Transverse colon (tissue), 4 donors: ENCODE measurements around the gene MEIKIN. TPM values are rescaled to one million over a fixed set of nuclear protein-coding genes. Genes with fewer than 3 reads are reported as not detected.

Experiments used
- DNase-seq: peaks from one replicate; pipeline ENCODE4 v3.0.0-alpha.2; 2019
- H3K27ac ChIP-seq, 4 donors: fragments of 200-600 bp; sonication (generic); 2 replicates each; pipeline ENCODE4 v1.5.1; 2016 to 2018; ENCODE audit warnings: inconsistent platforms in 4 of 4
- H3K27me3 ChIP-seq: fragments of 200-600 bp; sonication (generic); 2 replicates; pipeline ENCODE4 v1.5.1; 2017; ENCODE audit warnings: inconsistent platforms
- H3K36me3 ChIP-seq, 4 donors: fragments of 200-600 bp; sonication (generic); 2 replicates each; pipeline ENCODE4 v1.5.1; 2017 to 2019; ENCODE audit warnings: inconsistent platforms in 4 of 4
- H3K4me1 ChIP-seq, 4 donors: fragments of 200-600 bp; sonication (generic); 2 replicates each; pipeline ENCODE4 v1.5.1; 2017 to 2020; ENCODE audit warnings: inconsistent platforms in 4 of 4
- H3K4me3 ChIP-seq, 4 donors: fragments of 200-600 bp; sonication (generic); 1 replicate in 1 of 4; 2 replicates in 3 of 4; pipeline versions ENCODE4 v1.5.1 to v1.6.1; 2017 to 2019; ENCODE audit warnings: inconsistent platforms in 4 of 4
- H3K9me3 ChIP-seq, 2 donors: fragments of 200-600 bp; sonication (generic); 2 replicates each; pipeline ENCODE4 v1.5.1; 2017 to 2019; ENCODE audit warnings: inconsistent platforms in 2 of 2
- EP300 ChIP-seq: sonication (generic); formaldehyde crosslinking; IDR thresholded peaks from one replicate; pipeline ENCODE4 v1.6.1; 2017; ENCODE audit warnings: antibody characterized with exemption, low read depth
- POLR2A ChIP-seq: fragments of 450-650 bp; IDR thresholded peaks from one replicate; pipeline ENCODE4 v1.6.1; 2016; ENCODE audit warnings: antibody characterized with exemption, mild to moderate bottlenecking, moderate library complexity
- POLR2AphosphoS5 ChIP-seq, 3 donors: sonication (generic); formaldehyde crosslinking; IDR thresholded peaks; one replicate each; pipeline ENCODE4 v1.6.1; 2016; ENCODE audit warnings: antibody characterized with exemption in 3 of 3
- WGBS, 2 donors: methylation state at CpG; one replicate each; pipeline ENCODE4 v1.1.5; 2018; ENCODE audit warnings: low coverage in 1 of 2; 5-methylcytosine and 5-hydroxymethylcytosine counted together
- in situ Hi-C, 4 donors: fragments of 200-750 bp; cut with MboI; loops; one replicate each; pipeline versions ENCODE4 v1.15.0 to v1.15.1; 2017; ENCODE audit warnings: low sequenced_read_pairs in 3 of 4, low pct_ligation_motif_present in 1 of 4, low pct_unique_long_range_greater_than_20kb in 1 of 4
- intact Hi-C: fragments of 100-400 bp; cut with DNase I; formaldehyde crosslinking; loops from one replicate; pipeline ENCODE4 v1.15.1; 2023; ENCODE audit warnings: low total_unique reads
- total RNA-seq, 4 donors: library from RNA; depleted of rRNA; stranded (reverse); fragments of >200 nt; gene quantifications; one replicate each; pipeline ENCODE4 v1.1.0, GENCODE V29; 2016
- TF ChIP-seq, protein P1 (sequence below), 5 experiments: fragments of 200-600 bp in 3 of 5; fragments of 450-650 bp in 2 of 5; sonication (generic) in 3 of 5; IDR thresholded peaks; 1 replicate in 2 of 5; 2 replicates in 3 of 5; pipeline ENCODE4 v1.5.1; 2016 to 2017; ENCODE audit warnings: antibody characterized with exemption in 5 of 5, inconsistent platforms in 3 of 5, mild to moderate bottlenecking in 2 of 5, moderate library complexity in 1 of 5

MEIKIN gene
- total RNA-seq, 4 donors from 2014 or later: not detected

DNA sequence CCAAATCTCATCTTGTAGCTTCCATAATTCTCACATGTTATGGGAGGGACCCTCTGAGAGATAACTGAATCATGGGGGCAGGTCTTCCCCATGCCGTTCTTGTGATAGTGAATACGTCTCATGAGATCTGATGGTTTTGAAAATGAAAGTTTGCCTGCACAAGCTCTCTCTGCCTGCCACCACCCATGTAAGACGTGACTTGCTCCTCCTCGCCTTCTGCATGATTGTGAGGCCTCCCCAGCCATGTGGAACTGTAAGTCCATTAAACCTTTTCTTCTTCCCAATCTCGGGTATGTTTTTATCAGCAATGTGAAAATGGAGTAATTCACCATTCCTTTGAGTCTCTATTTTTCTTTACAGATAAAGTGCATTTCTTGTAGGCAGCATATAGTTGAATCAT, 81.8 kb downstream of the MEIKIN start:
- H3K9me3 ChIP-seq: peaks cover 15 to 19% of the 10 kb centered on the region in 2 donors
- no peak overlapping the region for H3K27ac ChIP-seq
- DNase-seq: no peak
- no peaks in the 10 kb centered on the region for H3K27me3 ChIP-seq
- WGBS, 2 donors: 78 to 83% methylated on average over 4 to 5 of the region's 5 CpGs
- no peaks in the 10 kb centered on the region for H3K36me3 ChIP-seq
- no peaks in the 10 kb centered on the region for H3K4me1 ChIP-seq
- H3K4me3 ChIP-seq: no peak overlapping the region
- TF ChIP-seq POLR2AphosphoS5 (IDR thresholded peaks at IDR 0.05) (no peak), POLR2A (no peak), EP300 (no peak)
- TF ChIP-seq, protein P1, sequence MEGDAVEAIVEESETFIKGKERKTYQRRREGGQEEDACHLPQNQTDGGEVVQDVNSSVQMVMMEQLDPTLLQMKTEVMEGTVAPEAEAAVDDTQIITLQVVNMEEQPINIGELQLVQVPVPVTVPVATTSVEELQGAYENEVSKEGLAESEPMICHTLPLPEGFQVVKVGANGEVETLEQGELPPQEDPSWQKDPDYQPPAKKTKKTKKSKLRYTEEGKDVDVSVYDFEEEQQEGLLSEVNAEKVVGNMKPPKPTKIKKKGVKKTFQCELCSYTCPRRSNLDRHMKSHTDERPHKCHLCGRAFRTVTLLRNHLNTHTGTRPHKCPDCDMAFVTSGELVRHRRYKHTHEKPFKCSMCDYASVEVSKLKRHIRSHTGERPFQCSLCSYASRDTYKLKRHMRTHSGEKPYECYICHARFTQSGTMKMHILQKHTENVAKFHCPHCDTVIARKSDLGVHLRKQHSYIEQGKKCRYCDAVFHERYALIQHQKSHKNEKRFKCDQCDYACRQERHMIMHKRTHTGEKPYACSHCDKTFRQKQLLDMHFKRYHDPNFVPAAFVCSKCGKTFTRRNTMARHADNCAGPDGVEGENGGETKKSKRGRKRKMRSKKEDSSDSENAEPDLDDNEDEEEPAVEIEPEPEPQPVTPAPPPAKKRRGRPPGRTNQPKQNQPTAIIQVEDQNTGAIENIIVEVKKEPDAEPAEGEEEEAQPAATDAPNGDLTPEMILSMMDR (IDR thresholded peaks at IDR 0.05): no peak
- in situ Hi-C loops: no loop called here
- intact Hi-C loops: no loop called here

DNA sequence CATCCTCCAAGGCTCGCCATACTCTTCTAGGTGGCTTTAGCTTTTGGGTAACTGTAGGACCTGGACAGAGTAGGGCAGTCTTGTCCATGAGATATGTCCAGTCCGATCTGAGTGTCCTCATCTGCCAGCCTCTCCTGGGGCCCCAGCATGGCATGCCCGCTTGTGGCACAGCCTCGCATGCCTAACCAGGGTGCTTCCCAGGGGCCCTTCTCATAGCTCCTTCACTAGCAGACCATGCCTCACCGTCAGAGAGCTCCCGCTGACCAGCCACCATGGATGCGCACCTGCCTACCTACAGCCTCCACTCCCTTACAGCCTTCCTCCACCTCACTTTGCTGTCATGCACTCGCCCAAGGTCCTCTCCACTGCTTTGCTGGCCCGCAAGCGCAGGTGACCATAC, 88.1 kb downstream of the MEIKIN start:
- in situ Hi-C loops (no loop called here), intact Hi-C loops (no loop called here)
- WGBS, 2 donors: 94% methylated on average over 10 of the region's 10 CpGs; no CpG with 5 or more reads in 1 of the 2 donors
- DNase-seq: no peak
- H3K4me1 ChIP-seq: no peaks in the 10 kb centered on the region
- H3K27ac ChIP-seq: no peak overlapping the region
- H3K27me3 ChIP-seq: no peaks in the 10 kb centered on the region
- no peaks in the 10 kb centered on the region for H3K36me3 ChIP-seq
- H3K4me3 ChIP-seq: no peak overlapping the region
- no peaks in the 10 kb centered on the region for H3K9me3 ChIP-seq
- no peak for TF ChIP-seq EP300
- TF ChIP-seq, protein P1 (IDR thresholded peaks at IDR 0.05): no peak
- TF ChIP-seq POLR2A: no peak
- TF ChIP-seq POLR2AphosphoS5 (IDR thresholded peaks at IDR 0.05): no peak

DNA sequence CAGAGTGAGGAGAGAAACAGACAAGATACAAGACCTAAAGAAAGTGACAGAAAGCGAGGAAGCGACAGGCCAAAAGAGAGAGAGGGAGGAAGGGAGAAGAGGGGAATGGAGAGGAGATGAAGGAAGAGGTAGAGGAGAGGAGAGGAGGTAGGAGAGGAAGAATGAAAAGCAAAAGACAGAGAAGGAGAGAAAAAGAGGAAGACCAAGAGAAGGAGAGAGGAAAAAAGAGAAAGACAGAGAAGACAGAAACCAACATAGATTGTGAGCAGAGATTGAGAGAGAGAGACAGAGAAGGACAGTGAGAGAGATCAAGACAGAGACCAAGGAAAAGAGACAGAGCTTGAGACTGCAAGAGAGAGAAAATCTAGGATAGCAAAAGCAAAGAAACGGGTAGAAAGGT, 90.0 kb downstream of the MEIKIN start:
- TF ChIP-seq POLR2A: no peak
- TF ChIP-seq, protein P1 (IDR thresholded peaks at IDR 0.05): no peak
- no peak for TF ChIP-seq EP300
- TF ChIP-seq POLR2AphosphoS5 (IDR thresholded peaks at IDR 0.05): no peak
- H3K27me3 ChIP-seq: no peaks in the 10 kb centered on the region
- no peaks in the 10 kb centered on the region for H3K9me3 ChIP-seq
- intact Hi-C loops (no loop called here), in situ Hi-C loops (no loop called here)
- no peak overlapping the region for H3K27ac ChIP-seq
- H3K4me3 ChIP-seq: no peak overlapping the region
- no peaks in the 10 kb centered on the region for H3K36me3 ChIP-seq
- no peak for DNase-seq
- H3K4me1 ChIP-seq: no peaks in the 10 kb centered on the region
- 84 to 86% methylated on average over 3 of the region's 3 CpGs for WGBS, 2 donors

DNA sequence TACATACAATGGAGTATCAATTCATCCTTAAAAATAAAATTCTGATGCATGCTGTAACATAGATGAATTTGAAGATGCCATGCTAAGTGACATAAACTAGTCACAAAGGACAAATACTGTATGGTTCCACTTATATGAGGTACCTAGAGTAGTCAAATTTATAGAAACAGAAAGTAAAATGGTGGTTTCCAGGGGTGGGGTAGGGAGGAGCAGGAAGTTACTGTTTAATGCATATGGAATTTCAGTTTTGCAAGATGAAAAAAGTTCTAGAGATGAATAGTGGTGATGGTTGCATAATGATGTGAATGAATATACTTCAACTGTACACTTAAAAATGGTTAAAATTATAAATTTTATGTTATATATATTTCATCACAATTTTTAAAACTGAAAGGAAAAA, 91.3 kb downstream of the MEIKIN start:
- Histone ChIP-seq H3K4me1 (no peaks in the 10 kb centered on the region), H3K9me3 (peaks cover 0 to under 1% of the 10 kb centered on the region in 2 donors), H3K4me3 (no peak overlapping the region), H3K27me3 (no peaks in the 10 kb centered on the region), H3K27ac (no peak overlapping the region), H3K36me3 (no peaks in the 10 kb centered on the region)
- intact Hi-C loops (no loop called here), in situ Hi-C loops (no loop called here)
- DNase-seq: no peak
- TF ChIP-seq POLR2A (no peak), EP300 (no peak), POLR2AphosphoS5 (IDR thresholded peaks at IDR 0.05) (no peak)
- TF ChIP-seq, protein P1 (IDR thresholded peaks at IDR 0.05): no peak
